HG03378 (cell line): ENCODE data around the gene HINT2.

ENCODE experiments used
- ATAC-seq: cut with Tn5 transposase; IDR thresholded peaks from one replicate; pipeline ENCODE4 v1.9.1; 2021; ENCODE audit warnings: mild to moderate bottlenecking, moderate library complexity; ENCODE audit not compliant: unreplicated experiment

The HINT2 gene

DNA sequence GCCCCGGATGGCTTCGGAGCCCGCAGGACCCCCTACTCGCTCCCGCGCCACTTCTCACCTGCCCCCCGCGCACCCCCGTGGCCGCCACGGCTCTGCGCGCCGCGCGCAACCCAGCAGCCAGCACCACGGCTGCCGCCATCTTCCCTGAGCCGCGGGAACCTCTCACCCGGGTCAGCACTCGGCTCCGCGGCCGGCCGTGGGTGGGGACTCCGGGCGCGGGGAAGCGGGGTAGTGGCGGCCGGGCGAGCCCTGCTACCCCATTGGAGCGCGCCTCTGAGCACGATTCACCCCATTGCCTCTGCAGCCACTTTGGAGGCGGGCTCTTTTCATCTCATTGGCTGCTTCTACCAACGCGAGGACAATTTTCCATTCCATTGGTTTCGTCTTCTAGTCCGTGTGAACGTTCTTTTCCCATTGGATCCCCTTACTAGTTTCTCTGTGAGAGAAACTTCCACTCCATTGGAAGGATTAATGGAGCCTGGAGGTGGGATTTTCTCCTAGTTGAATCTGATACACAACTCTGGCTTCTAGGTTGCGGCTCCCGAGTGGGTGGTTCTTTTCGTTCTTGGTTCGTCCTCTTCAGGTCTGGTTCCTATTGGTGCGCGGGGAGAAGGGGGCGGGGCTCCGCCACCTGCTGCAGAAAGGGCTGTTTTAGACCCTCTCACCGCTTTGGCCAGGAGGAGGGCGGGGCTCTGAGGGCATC is at the start of gene HINT2:
Gene HINT2 (minus strand): TSS at position 202 of the 703 bp plus-strand sequence. CDS start 63 bp downstream, at position 139.
- peak; percentile 58 for ATAC-seq

DNA sequence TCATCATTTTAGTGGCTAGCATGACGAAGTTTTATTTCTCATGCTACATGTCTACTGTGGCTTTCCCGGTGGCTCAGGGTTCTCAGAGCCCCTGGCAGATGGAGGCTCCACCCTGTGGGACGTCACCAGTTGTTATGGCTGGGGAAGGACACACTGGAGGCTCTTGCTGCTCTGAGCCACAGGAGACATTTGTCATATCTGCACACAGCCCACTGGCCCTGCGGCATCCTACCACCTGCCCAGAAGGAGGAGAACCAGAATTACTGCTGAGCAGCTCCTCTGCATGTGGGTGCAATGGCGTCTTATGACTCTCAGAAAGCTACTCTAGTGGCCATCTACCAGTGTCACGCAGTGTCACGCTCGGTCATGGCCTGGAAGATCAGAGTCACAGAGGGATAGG is 48.7 kb upstream of the HINT2 start:
- no peak for ATAC-seq

DNA sequence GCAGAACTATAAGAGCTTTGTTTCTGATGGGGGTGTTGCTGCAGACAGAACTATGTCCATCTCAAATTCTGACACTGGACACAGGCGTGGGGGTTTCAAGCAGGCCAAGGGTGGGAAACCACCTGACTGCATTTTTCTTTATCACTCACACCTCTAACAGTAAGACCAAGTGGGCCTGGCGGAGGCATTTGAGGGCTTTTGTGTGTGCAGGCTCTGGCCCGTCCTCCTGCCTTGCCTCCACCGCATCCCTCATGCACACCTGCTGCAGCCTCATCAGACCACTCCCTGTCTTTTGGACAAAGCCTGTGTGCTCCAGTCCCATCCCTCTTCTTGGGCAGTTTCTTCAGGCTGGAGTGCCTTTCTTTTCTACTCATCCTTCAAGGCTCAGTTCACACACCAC is 47.5 kb upstream of the HINT2 start:
- no peak for ATAC-seq

- no peak for ATAC-seq
Observed at GRCh38 chr9:35861161-35861897, 46.5 kb upstream of the HINT2 start.

DNA sequence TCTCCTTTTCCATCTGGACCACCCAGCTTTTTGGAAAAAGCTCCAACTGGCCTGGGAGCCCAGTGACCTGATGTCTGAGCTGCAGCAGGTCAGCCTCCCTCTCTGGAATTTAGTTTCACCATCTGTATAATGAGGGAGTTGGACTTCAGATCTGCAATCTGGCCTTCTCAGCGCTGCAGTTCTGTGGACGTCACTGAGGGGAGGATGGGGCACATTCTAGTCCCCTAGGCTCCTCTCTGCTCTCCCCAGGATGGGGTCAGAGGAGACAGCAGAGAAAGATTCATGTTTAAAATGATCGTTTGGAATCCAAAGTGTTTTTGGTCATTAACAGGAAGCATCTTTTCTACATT is 45.1 kb upstream of the HINT2 start:
- ATAC-seq = no peak

DNA sequence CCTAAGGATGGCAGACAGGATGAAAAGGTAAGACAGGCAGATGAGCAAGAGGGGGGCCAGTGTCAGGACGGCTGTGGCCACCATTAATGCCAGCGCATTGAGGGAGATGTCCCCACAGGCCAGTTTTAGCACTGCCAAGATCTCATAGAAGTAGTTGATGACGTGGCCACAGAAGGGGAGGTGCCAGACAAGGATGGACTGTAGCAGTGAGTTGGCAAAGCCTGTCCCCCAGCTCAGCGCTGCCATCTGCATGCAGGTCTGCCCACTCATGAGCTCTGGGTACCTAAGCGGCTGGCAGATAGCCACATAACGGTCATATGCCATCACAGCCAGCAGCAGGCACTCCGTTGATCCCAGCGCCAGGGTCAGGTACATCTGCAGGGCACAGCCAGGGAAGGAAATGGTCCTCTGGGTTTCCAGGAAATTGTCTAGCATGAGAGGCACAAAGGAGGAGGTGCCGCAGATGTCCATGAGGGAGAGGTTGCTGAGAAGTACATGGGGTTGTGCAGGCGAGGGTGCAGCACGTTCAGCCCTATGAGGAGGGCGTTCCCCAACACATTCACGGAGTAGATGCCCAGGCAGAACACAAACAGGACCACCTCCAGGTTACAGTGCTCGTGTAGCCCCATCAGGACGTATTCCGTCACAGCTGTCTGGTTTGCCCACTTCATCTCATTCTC is 44.6 kb upstream of the HINT2 start:
- ATAC-seq = no peak

- ATAC-seq = no peak
Observed at GRCh38 chr9:35858458-35858857, 43.6 kb upstream of the HINT2 start.

- no peak for ATAC-seq
Observed at GRCh38 chr9:35856882-35857281, 42.0 kb upstream of the HINT2 start.

DNA sequence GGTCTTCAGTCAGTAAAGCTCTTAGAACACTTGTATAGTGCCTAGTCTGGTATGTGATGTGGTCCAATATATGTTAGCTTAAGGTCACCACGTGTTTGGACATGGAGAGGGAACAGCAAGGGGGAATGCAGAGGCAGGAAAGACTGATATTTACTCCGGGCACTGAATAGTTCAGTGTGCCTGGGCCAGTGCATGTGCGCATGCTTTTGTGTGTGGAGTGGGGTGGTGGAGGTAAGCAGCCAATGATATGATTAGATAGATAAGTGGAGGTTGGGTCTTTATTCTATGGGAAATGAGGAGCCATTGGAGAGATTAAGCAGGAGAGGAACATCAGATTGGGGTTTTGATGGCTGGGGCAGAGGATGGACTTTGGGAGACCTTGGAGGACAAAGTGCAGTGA is 41.4 kb upstream of the HINT2 start:
- ATAC-seq = no peak

GRCh38 chr9:35854091-35854762 is 39.4 kb upstream of the HINT2 start:
- no peak for ATAC-seq

DNA sequence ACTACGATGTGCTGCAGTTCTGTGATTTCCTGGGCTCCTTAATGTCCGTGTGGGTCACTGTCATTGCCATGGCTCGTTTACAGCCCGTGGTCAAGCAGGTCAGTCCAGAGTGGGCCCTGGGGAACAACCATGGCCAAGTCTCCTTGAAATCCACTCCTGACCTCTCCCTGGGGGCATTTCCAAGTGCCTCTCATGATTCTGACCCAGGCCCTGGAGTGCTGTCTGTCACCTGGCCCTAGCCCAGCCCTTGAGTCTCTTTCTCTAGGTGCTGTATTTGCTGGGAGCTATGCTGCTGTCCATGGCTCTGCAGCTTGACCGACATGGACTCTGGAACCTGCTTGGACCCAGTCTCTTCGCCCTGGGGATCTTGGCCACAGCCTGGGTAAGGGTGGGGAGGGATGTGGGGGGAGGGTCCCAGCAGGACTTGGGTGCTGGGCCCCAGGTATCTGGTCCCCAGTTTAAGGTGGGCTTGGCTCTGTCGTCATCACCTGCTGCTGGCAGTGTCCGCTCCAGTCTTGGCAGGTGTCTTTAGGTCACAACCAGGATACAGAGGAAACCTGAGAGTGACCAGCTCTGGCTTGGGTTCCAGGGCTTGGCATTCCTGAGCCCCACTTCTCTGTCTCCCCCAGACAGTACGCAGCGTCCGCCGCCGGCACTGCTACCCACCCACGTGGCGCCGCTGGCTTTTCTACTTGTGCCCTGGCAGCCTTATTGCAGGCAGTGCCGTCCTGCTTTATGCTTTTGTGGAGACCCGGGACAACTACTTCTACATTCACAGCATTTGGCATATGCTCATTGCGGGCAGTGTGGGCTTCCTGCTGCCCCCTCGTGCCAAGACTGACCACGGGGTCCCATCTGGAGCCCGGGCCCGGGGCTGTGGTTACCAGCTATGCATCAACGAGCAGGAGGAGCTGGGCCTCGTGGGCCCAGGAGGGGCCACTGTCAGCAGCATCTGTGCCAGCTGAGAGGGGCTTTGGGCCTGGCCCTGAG is 38.3 kb upstream of the HINT2 start:
- no peak for ATAC-seq

- ATAC-seq = no peak
Observed at GRCh38 chr9:35852267-35852815, 37.5 kb upstream of the HINT2 start.

DNA sequence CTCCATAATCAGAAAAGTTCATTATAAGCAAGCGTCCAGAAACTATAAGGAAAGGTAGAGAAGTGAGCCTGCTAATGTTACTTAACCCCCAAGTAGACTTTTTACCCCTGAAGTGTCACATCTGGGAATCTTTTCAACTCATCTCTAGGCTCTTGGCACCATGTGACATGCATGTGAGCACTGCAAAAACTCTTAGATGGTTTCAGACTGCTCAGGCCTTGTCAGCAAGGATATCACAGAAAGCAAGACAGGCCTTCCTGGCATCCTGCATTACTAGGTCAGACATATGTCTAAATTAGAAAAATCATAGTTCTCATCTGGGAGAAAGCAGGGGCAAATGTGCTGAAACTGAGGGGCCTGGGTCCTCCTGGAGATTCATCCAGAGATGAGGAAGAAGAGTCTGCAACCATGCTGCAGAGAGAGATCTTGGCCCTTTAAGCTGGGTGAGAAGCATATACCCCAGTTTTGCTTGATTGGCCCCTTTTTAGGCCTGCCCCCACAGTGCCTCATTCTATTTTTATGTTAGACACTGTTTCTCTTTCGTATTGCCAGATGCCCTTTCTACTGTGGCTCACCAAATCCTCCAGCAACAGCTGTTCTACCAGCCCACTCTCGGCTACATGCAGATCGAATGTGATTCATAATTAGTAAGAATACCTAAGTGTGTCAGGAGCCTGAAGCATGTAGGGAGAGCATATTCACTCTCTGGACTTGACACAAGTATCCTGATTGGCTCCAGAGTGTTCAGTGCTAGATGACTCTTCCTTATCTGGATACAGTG is 33.1 kb upstream of the HINT2 start:
- ATAC-seq = peak; percentile 94

GRCh38 chr9:35845824-35846771 is 31.3 kb upstream of the HINT2 start:
- ATAC-seq = no peak

GRCh38 chr9:35844628-35845270 is 29.9 kb upstream of the HINT2 start:
- peak; percentile 33 for ATAC-seq

DNA sequence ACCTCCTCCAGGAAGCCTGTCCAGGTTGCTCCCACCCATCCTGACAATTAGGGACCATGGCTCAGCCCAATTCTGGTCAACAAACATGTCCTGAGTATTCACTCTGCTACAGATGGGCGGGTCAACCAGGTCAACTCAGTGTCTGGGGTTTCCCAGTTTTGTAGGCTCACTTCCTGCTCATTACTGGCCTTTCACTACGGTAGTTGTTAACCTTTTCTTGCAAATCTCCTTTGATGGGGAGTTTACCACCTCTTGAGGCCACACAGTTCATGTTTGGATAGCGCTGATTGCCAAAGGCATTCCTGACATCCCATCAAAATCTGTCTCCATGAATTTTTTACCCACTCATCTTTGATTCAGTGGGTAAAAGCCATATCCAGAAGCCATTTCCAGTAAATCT is 28.0 kb upstream of the HINT2 start:
- ATAC-seq = peak; percentile 75

- ATAC-seq = no peak
Observed at GRCh38 chr9:35842020-35842745, 27.3 kb upstream of the HINT2 start.
